Tibial artery (tissue), 4 donors: Measurements from ENCODE around the gene TTC16.
A peak's percentile ranks its signal among the peaks of the same experiment; 100 is the strongest.

Experiments used
- DNase-seq, 2 donors: peaks; one replicate each; pipeline ENCODE4 v3.0.0-alpha.2; 2019
- H3K27ac ChIP-seq, 2 donors: fragments of 200-600 bp; sonication (generic) in 1 of 2; 1 replicate in 1 of 2; 2 replicates in 1 of 2; pipeline ENCODE4 v1.5.1; 2018 to 2019; ENCODE audit warnings: mild to moderate bottlenecking in 1 of 2
- H3K27me3 ChIP-seq, 2 donors: fragments of 200-600 bp; sonication (generic) in 1 of 2; one replicate each; pipeline versions ENCODE4 v1.5.1 to v1.6.0; 2016 to 2019
- H3K36me3 ChIP-seq, 3 donors: fragments of 200-600 bp; sonication (generic) in 2 of 3; one replicate each; pipeline ENCODE4 v1.5.1; 2016 to 2019; ENCODE audit warnings: mild to moderate bottlenecking in 2 of 3
- H3K4me1 ChIP-seq, 4 donors: fragments of 200-600 bp; sonication (generic) in 2 of 4; 1 replicate in 3 of 4; 2 replicates in 1 of 4; pipeline ENCODE4 v1.5.1; 2016 to 2019
- H3K4me3 ChIP-seq, 2 donors: fragments of 200-600 bp; sonication (generic) in 1 of 2; 1 replicate in 1 of 2; 2 replicates in 1 of 2; pipeline ENCODE4 v1.5.1; 2018 to 2019; ENCODE audit warnings: mild to moderate bottlenecking in 2 of 2
- H3K9me3 ChIP-seq, 3 donors: fragments of 200-600 bp; sonication (generic) in 1 of 3; one replicate each; pipeline ENCODE4 v1.5.1; 2016 to 2019
- intact Hi-C: fragments of 100-400 bp; cut with DNase I; formaldehyde crosslinking; loops from one replicate; pipeline ENCODE4 v1.15.0; 2023; ENCODE audit warnings: low total_unique reads
- TF ChIP-seq, protein P1 (sequence below), 2 experiments: fragments of 200-600 bp in 1 of 2; fragments of 450-650 bp in 1 of 2; IDR thresholded peaks; one replicate each; pipeline ENCODE4 v1.5.1; 2017 to 2019; ENCODE audit warnings: antibody characterized with exemption in 2 of 2, mild to moderate bottlenecking in 1 of 2, moderate library complexity in 1 of 2

Gene TTC16

DNA sequence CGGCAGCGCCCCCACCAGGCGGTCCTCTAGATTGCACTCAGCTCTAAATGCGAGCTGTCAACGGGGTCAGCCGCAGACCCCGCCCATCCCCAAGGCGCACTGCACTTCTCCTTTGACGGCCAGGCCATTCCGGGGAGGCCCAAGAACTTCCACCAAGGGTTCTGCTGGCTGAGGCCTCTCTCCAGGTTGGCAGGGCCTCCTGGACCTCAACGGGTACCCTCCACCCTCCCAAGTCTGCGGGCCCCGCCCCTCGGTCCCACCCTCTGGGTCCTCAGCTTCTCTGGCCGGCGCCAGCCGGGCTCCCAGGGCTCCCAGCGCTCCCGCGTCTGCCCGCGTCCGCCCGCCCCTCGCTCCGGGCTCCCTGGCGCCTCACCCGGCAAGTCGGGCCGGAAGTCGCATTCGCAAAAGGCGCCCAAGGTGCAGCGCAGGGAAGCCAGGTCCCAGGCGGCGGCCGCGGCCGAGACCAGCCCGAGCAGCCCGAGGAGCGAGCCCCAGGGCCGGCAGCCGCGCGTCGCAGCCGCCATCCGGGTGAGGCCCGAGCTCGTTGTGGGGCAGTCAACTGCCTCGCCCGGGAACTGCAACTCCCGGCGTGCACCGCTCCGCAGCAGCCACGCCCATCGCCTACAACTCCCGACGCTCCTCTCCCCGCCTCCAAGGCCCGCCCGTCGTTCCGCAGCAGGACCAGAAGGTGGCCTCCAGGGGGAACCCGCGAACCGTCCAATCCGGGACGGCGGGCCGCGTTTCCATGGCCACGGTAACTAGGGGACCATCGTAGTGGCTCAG lies 19.1 kb downstream of the TTC16 start, which contains the start of gene TOR2A:
TOR2A (minus strand) TSS at position 548 of the 783 bp plus-strand sequence; CDS start at position 524, 24 bp downstream.
- Histone ChIP-seq H3K36me3 (peaks cover 0 to 27% (median 21%) of the 10 kb centered on the region in 3 donors), H3K27ac (peak within 1 kb of the TSS; percentile 93), H3K27me3 (no peaks in the 10 kb centered on the region), H3K4me1 (peaks cover 0 to 13% (median 7%) of the 10 kb centered on the region in 4 donors), H3K4me3 (peak within 1 kb of the TSS; percentile 69 to 75), H3K9me3 (no peaks in the 10 kb centered on the region)
- TF ChIP-seq, protein P1, sequence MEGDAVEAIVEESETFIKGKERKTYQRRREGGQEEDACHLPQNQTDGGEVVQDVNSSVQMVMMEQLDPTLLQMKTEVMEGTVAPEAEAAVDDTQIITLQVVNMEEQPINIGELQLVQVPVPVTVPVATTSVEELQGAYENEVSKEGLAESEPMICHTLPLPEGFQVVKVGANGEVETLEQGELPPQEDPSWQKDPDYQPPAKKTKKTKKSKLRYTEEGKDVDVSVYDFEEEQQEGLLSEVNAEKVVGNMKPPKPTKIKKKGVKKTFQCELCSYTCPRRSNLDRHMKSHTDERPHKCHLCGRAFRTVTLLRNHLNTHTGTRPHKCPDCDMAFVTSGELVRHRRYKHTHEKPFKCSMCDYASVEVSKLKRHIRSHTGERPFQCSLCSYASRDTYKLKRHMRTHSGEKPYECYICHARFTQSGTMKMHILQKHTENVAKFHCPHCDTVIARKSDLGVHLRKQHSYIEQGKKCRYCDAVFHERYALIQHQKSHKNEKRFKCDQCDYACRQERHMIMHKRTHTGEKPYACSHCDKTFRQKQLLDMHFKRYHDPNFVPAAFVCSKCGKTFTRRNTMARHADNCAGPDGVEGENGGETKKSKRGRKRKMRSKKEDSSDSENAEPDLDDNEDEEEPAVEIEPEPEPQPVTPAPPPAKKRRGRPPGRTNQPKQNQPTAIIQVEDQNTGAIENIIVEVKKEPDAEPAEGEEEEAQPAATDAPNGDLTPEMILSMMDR (IDR thresholded peaks at IDR 0.05), result peak; percentile 92 to 99
- intact Hi-C loops, result loop anchor here (2.0 to 5.0 kb wide), 2 partner anchors 50 to 137 kb away; no protein-coding TSS in a partner anchor
- peak; percentile 94 to 98 for DNase-seq

DNA sequence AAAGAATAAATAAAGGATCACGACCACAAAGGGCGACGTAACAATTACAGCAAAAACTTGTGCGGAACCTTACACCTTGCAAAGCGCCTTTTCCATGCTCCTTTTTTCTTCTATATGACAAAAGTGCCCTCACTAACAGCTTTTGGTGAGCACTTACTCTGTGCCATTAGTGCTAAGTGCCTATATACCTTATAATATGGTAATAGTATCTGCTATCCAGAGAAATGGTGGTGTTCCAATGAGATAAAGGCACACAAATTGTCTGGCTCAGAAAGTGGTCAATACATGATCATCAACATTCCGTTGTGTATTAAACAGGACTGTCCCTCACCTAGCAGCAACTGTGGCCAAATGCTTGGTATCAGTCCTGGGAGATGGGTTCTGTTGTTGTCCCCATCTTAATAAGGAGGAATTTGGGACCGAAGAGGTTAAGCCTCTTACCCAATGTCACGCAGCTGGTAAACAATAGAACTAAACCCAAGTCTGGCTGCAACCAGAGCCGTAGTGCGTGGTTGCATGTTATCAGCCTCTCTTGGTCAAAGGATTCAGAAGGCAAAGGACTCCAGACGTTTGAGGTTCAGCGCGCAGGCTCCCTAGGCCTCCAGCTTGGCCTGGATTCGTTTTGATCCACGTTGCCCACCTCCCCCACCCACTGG lies 19.8 kb downstream of the TTC16 start:
- Histone ChIP-seq H3K4me3 (no peak overlapping the region), H3K27ac (peak overlapping the region in 1 of 2 donors; percentile 93), H3K36me3 (peaks cover 0 to 22% (median 21%) of the 10 kb centered on the region in 3 donors), H3K27me3 (no peaks in the 10 kb centered on the region), H3K4me1 (peaks cover 0 to 13% (median 7%) of the 10 kb centered on the region in 4 donors), H3K9me3 (no peaks in the 10 kb centered on the region)
- intact Hi-C loops, result loop anchor here (2.0 to 5.0 kb wide), 3 partner anchors 49 to 187 kb away; no protein-coding TSS in a partner anchor
- DNase-seq, result no peak
- TF ChIP-seq, protein P1 (IDR thresholded peaks at IDR 0.05), result no peak

DNA sequence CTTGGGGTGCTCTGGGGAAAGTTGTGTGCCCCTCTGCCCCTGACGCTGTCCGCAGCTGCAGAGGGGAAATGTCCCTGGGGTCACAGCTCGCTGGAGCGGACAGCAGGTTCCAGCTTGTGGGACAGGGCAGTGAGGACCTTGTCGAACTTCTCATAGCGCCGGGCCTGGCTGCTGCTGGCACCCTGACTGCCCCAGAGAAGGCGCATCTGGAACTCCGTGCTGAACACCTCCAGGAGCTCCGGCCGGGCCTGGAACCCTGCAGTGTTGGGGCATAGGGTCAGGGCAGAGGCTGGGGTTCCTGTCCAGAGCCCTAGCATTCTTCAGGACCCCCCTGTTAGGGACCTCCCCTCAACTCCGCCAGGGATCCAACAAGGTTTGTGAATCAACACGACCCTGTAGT lies 22.8 kb downstream of the TTC16 start:
- H3K27me3 ChIP-seq, result peaks cover 0 to 8% of the 10 kb centered on the region in 2 donors
- H3K27ac ChIP-seq, result no peak overlapping the region
- no peak overlapping the region for H3K4me3 ChIP-seq
- TF ChIP-seq, protein P1 (IDR thresholded peaks at IDR 0.05), result no peak
- no peaks in the 10 kb centered on the region for H3K9me3 ChIP-seq
- peaks cover 0 to 11% (median 7%) of the 10 kb centered on the region in 4 donors for H3K4me1 ChIP-seq
- intact Hi-C loops, result loop anchor here (5.0 kb wide), 1 partner anchor 134 kb away; no protein-coding TSS in a partner anchor
- H3K36me3 ChIP-seq, result no peaks in the 10 kb centered on the region
- DNase-seq, result no peak

DNA sequence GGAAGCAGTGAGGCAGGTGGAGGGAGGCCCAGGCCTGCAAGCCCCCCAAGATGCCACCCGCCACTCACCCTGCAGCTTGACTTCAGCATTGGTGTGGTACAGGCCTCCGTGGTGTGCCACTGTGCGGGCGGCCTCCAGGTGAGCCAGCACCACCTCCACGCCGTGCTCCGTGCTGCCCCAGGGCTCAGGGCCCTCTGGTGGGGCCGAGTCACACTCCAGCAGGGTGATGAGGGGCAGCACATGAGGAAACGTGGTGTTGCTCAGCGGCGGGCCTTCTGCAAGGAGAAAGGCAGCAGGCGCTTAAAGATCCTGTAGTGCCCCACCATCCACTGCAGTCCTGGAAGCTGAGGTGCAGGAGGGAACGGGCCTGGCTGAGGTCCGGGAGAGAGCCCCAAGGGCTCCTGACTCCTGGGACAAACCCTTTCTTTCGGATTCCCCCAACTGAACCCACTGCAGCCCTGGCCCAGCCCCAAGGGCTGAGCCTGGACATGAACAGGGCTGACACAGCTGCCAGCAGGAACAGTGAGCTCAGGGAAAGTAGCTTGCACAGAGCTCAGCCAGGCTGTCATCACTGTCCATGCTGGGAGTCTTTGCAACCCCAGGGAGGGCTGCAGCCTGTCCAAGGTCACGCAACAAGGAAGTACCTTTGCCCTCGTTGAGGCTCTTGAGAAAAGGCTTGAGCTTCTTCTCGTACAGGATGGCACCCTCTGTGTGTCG lies 23.9 kb downstream of the TTC16 start:
- peaks cover 0 to 5% (median 0%) of the 10 kb centered on the region in 3 donors for H3K36me3 ChIP-seq
- no peak overlapping the region for H3K27ac ChIP-seq
- H3K9me3 ChIP-seq, result no peaks in the 10 kb centered on the region
- peaks cover 0 to 14% of the 10 kb centered on the region in 2 donors for H3K27me3 ChIP-seq
- peak in 1 of 2 donors; percentile 47 for DNase-seq
- TF ChIP-seq, protein P1 (IDR thresholded peaks at IDR 0.05), result no peak
- no peak overlapping the region for H3K4me3 ChIP-seq
- intact Hi-C loops, result loop anchor here (5.0 kb wide), 1 partner anchor 133 kb away; no protein-coding TSS in a partner anchor
- peaks cover 0 to under 1% (median 0%) of the 10 kb centered on the region in 4 donors for H3K4me1 ChIP-seq

DNA sequence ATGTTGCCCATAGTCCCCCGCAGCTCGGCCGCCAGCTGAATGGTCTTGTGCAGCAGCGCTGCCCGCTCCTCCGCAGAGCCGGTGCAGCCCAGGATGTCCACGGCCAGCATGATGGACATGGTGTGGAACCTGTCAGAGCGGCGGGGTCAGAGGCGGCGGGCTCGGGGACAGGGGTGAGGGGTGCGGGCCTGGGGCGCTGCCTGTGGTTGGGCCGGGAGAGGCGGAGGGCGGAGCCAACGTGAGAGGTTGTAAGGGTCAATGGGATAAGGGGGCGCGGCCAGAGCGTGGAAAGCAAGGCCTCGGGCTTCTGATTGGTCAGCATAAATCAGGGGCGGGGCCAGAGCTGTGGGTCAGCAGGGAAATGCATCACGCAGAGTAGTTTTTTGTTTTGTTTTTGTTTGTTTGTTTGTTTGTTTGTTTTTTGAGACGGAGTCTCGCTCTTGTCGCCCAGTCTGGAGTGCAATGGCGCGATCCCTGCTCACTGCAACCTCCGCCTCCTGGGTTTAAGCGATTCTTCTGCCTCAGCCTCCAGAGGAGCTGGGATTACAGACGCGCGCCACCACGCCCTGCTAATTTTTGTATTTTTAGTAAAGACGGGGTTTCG lies 26.1 kb downstream of the TTC16 start:
- Histone ChIP-seq H3K36me3 (peaks cover 0 to 7% (median 0%) of the 10 kb centered on the region in 3 donors), H3K27me3 (peaks cover 0 to 14% of the 10 kb centered on the region in 2 donors), H3K4me1 (no peaks in the 10 kb centered on the region), H3K9me3 (no peaks in the 10 kb centered on the region), H3K4me3 (no peak overlapping the region), H3K27ac (no peak overlapping the region)
- DNase-seq, result no peak
- intact Hi-C loops, result no loop called here
- TF ChIP-seq, protein P1 (IDR thresholded peaks at IDR 0.05), result no peak
